Stomach (tissue), 9 donors: ENCODE measurements around the gene CHRND. TPM values are rescaled to one million over a fixed set of nuclear protein-coding genes. Genes with fewer than 3 reads are reported as not detected.

ENCODE experiments used
- DNase-seq, 2 donors: peaks; one replicate each; pipeline versions ENCODE4 v3.0.0 to v3.0.0-alpha.2; 2013 to 2019
- H3K27ac ChIP-seq, 5 donors: fragments of 200-600 bp in 4 of 5; sonication (generic) in 4 of 5; one replicate each; pipeline ENCODE4 v1.5.1; 2013 to 2019; ENCODE audit warnings: mild to moderate bottlenecking in 1 of 5, moderate library complexity in 1 of 5
- H3K27me3 ChIP-seq, 3 donors: fragments of 200-600 bp; sonication (generic); one replicate each; pipeline ENCODE4 v1.5.1; 2017 to 2019; ENCODE audit warnings: mixed run types in 1 of 3
- H3K36me3 ChIP-seq, 4 donors: fragments of 200-600 bp; sonication (generic); 1 replicate in 3 of 4; 2 replicates in 1 of 4; pipeline ENCODE4 v1.5.1; 2016 to 2019
- H3K4me1 ChIP-seq, 4 donors: fragments of 200-600 bp; sonication (generic); one replicate each; pipeline ENCODE4 v1.5.1; 2016 to 2019
- H3K4me3 ChIP-seq, 4 donors: fragments of 200-600 bp; sonication (generic) in 3 of 4; one replicate each; pipeline ENCODE4 v1.5.1; 2016 to 2019; ENCODE audit warnings: mild to moderate bottlenecking in 1 of 4
- H3K9me3 ChIP-seq, 4 donors: fragments of 200-600 bp; sonication (generic); one replicate each; pipeline ENCODE4 v1.5.1; 2016 to 2019
- CTCF ChIP-seq, 7 experiments: fragments of 450-650 bp in 4 of 7; fragments of 200-600 bp in 3 of 7; sonication (generic) in 3 of 7; IDR thresholded peaks; one replicate each; pipeline ENCODE4 v1.5.1; 2016 to 2019; ENCODE audit warnings: antibody characterized with exemption in 7 of 7, control low read depth in 2 of 7, mild to moderate bottlenecking in 1 of 7
- EP300 ChIP-seq: sonication (generic); formaldehyde crosslinking; IDR thresholded peaks from one replicate; pipeline ENCODE4 v1.6.1; 2017; ENCODE audit warnings: antibody characterized with exemption
- POLR2A ChIP-seq, 4 donors: fragments of 450-650 bp; IDR thresholded peaks; one replicate each; pipeline ENCODE4 v1.6.1; 2016; ENCODE audit warnings: antibody characterized with exemption in 4 of 4, control low read depth in 2 of 4, mild to moderate bottlenecking in 1 of 4, moderate library complexity in 1 of 4
- POLR2AphosphoS5 ChIP-seq, 3 donors: sonication (generic); formaldehyde crosslinking; IDR thresholded peaks; one replicate each; pipeline ENCODE4 v1.6.1; 2016; ENCODE audit warnings: antibody characterized with exemption in 3 of 3
- WGBS, 5 donors: extraction: QIAGEN DNeasy Blood & Tissue Kit in 3 of 5; methylation state at CpG; one replicate each; pipeline versions ENCODE4 v1.1.5 to v1.1.7; 2013 to 2018; 5-methylcytosine and 5-hydroxymethylcytosine counted together
- intact Hi-C: fragments of 100-400 bp; cut with DNase I; formaldehyde crosslinking; loops from one replicate; pipeline ENCODE4 v1.15.1; 2023; ENCODE audit warnings: low total_unique reads
- polyA plus RNA-seq, 3 donors: library from polyadenylated mRNA; stranded (reverse); fragments of 200-250 nt; gene quantifications; one replicate each; pipeline ENCODE4 v1.2.3, GENCODE V29; 2013
- total RNA-seq, 5 donors: library from RNA; depleted of rRNA; stranded (reverse); fragments of >200 nt; gene quantifications; one replicate each; pipeline versions ENCODE4 v1.1.0 to v1.2.3, GENCODE V29; 2014 to 2016
- donor health status: healthy with polysubstance abuse.
- donor health status: Bipolar disorder and iron deficiency.
- donor health status: healthy.

The CHRND gene
- total and polyA plus RNA-seq, 8 donors: not detected

- peaks cover 7 to 79% (median 19%) of the 10 kb centered on the region in 3 donors for H3K27me3 ChIP-seq
- no peaks in the 10 kb centered on the region for H3K36me3 ChIP-seq
- no peaks in the 10 kb centered on the region for H3K9me3 ChIP-seq
- no peak overlapping the region for H3K27ac ChIP-seq
- intact Hi-C loops: no loop called here
- H3K4me1 ChIP-seq: no peaks in the 10 kb centered on the region
- H3K4me3 ChIP-seq: no peak overlapping the region
- 63 to 70% (median 66%) methylated on average over 13 to 21 of the region's 21 CpGs for WGBS, 5 donors
- TF ChIP-seq POLR2AphosphoS5 (IDR thresholded peaks at IDR 0.05): no peak
- TF ChIP-seq CTCF (IDR thresholded peaks at IDR 0.05): no peak
- TF ChIP-seq POLR2A (IDR thresholded peaks at IDR 0.05): no peak
- TF ChIP-seq EP300: no peak
- DNase-seq: no peak
Observed at GRCh38 chr2:232479341-232480200, 46.4 kb upstream of the CHRND start.

GRCh38 chr2:232480201-232481190 lies 45.5 kb upstream of the CHRND start:
- Histone ChIP-seq H3K4me1 (peaks cover 0 to 6% (median 3%) of the 10 kb centered on the region in 4 donors), H3K27ac (no peak overlapping the region), H3K36me3 (no peaks in the 10 kb centered on the region), H3K4me3 (no peak overlapping the region), H3K9me3 (no peaks in the 10 kb centered on the region), H3K27me3 (peaks cover 12 to 79% (median 21%) of the 10 kb centered on the region in 3 donors)
- WGBS, 5 donors: 73 to 80% (median 77%) methylated on average over 18 to 26 of the region's 26 CpGs
- no peak for DNase-seq
- TF ChIP-seq EP300: no peak
- TF ChIP-seq POLR2A (IDR thresholded peaks at IDR 0.05): no peak
- TF ChIP-seq POLR2AphosphoS5 (IDR thresholded peaks at IDR 0.05): no peak
- TF ChIP-seq CTCF (IDR thresholded peaks at IDR 0.05): no peak
- intact Hi-C loops: no loop called here

- intact Hi-C loops: no loop called here
- 82 to 90% (median 85%) methylated on average over 28 to 29 of the region's 29 CpGs for WGBS, 5 donors
- Histone ChIP-seq H3K4me3 (no peak overlapping the region), H3K4me1 (peaks cover under 1 to 16% (median 10%) of the 10 kb centered on the region in 4 donors), H3K27ac (no peak overlapping the region), H3K27me3 (peaks cover 22 to 83% (median 31%) of the 10 kb centered on the region in 3 donors), H3K9me3 (no peaks in the 10 kb centered on the region), H3K36me3 (no peaks in the 10 kb centered on the region)
- no peak for TF ChIP-seq CTCF (IDR thresholded peaks at IDR 0.05)
- no peak for TF ChIP-seq POLR2AphosphoS5 (IDR thresholded peaks at IDR 0.05)
- TF ChIP-seq POLR2A (IDR thresholded peaks at IDR 0.05): no peak
- no peak for TF ChIP-seq EP300
- DNase-seq: no peak
Observed at GRCh38 chr2:232481322-232482140, 44.4 kb upstream of the CHRND start.
